GM12874 (cell line): ENCODE data around the gene HDAC2.

Source experiments
- TF ChIP-seq, protein P1 (sequence below): IDR thresholded peaks from 2 replicates; pipeline ENCODE4 v1.5.1; 2011; ENCODE audit warnings: low read depth, mild to moderate bottlenecking, control low read depth, low read length, moderate library complexity; ENCODE audit not compliant: insufficient read depth

Gene HDAC2

GRCh38 chr6:113936093-113936934 lies 34.6 kb downstream of the HDAC2 start:
- TF ChIP-seq, protein P1, sequence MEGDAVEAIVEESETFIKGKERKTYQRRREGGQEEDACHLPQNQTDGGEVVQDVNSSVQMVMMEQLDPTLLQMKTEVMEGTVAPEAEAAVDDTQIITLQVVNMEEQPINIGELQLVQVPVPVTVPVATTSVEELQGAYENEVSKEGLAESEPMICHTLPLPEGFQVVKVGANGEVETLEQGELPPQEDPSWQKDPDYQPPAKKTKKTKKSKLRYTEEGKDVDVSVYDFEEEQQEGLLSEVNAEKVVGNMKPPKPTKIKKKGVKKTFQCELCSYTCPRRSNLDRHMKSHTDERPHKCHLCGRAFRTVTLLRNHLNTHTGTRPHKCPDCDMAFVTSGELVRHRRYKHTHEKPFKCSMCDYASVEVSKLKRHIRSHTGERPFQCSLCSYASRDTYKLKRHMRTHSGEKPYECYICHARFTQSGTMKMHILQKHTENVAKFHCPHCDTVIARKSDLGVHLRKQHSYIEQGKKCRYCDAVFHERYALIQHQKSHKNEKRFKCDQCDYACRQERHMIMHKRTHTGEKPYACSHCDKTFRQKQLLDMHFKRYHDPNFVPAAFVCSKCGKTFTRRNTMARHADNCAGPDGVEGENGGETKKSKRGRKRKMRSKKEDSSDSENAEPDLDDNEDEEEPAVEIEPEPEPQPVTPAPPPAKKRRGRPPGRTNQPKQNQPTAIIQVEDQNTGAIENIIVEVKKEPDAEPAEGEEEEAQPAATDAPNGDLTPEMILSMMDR, result peak; percentile 54; the same call in 1 of the 2 replicates

DNA sequence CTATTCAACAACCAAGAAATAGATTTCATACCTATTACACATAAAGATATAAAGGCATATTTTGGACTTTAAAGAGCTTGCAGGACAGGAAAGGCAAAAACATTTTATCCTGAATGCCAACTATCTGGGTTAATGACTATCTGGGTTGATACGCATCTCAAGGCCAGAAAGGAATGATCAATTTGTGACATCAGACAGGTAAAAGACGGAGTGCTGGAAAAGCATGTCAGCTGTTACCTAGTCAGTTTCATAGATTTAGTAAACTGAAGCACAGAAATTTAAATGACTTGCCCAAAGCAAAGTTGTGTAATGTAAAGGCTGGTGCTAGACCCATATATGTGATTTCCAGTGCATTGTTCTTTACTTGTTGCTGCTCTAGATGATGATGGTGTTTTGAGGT lies 36.8 kb downstream of the HDAC2 start:
- TF ChIP-seq, protein P1, result no peak

DNA sequence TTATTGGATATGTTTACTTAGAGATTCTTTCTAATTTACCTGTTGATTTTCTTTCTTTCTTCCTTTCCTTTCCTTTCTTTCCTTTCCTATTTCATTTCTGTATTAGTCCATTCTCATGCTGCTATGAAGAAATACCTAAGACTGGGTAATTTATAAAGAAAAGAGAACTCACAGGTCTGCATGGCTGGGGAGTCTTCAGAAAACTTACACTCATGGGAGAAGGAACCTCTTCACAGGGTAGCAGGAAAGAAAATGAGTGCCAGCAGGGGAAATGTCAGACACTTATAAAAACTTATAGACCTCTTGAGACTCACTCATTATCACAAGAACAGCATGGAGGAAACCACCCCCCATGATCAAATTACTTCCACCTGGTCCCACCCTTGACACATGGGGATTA lies 40.8 kb downstream of the HDAC2 start:
- TF ChIP-seq, protein P1, result no peak

DNA sequence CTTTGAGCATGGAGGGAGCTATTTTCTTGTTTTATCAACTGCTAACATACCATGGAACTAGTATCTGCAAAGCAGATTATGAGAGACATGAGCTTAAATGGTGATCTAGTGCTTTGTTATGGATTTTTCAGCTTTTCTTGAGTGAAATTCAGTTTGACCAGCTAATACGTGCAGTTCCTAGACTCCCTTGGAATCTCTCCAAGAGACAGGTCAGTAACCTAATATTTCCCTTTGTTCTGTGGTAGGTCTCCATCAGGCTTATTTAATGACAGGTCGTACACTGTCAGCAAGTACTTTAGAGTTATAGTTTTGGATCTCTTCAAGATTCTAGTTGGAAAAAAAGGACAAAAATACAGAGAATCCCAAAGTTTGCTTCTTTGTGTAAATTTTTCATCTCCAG lies 43.9 kb downstream of the HDAC2 start:
- TF ChIP-seq, protein P1, result no peak

- TF ChIP-seq, protein P1, result no peak
Measured at GRCh38 chr6:113925378-113925777, 45.6 kb downstream of the HDAC2 start.

GRCh38 chr6:113924312-113924723 lies 46.6 kb downstream of the HDAC2 start:
- TF ChIP-seq, protein P1, result no peak

- TF ChIP-seq, protein P1, result no peak
Measured at GRCh38 chr6:113923526-113923925, 47.4 kb downstream of the HDAC2 start.
